Natural killer cell (primary cell): ENCODE data around the gene SLCO3A1. TPM values are rescaled to one million over a fixed set of nuclear protein-coding genes. Genes with fewer than 3 reads are reported as not detected.

ENCODE experiments used
- ATAC-seq, 3 donors: fragments of 150-1000 bp in 2 of 3; fragments of 200-7000 bp in 1 of 3; cut with Tn5 transposase; 1 replicate in 1 of 3; 2 replicates in 2 of 3; pipeline ENCODE4 v1.10.0; 2021; ENCODE audit warnings: mild to moderate bottlenecking in 2 of 3, moderate library complexity in 2 of 3
- DNase-seq, 2 donors: peaks; one replicate each; pipeline versions ENCODE4 v3.0.0 to v3.0.0-alpha.2; 2013 to 2021; ENCODE audit warnings: mixed read lengths in 1 of 2
- H3K27ac ChIP-seq: one replicate; pipeline ENCODE4 v1.5.1; 2013; ENCODE audit warnings: mild to moderate bottlenecking, low read length
- H3K27me3 ChIP-seq: one replicate; pipeline ENCODE4 v1.6.1; 2013; ENCODE audit warnings: low read length; ENCODE audit not compliant: control insufficient read depth, insufficient read depth
- H3K36me3 ChIP-seq: one replicate; pipeline ENCODE4 v1.6.1; 2013; ENCODE audit warnings: low read length; ENCODE audit not compliant: control insufficient read depth, insufficient read depth
- H3K4me1 ChIP-seq: one replicate; pipeline ENCODE4 v1.6.1; 2013; ENCODE audit warnings: low read length; ENCODE audit not compliant: control insufficient read depth, insufficient read depth
- H3K4me3 ChIP-seq: one replicate; pipeline ENCODE4 v1.5.1; 2013; ENCODE audit warnings: low read length
- H3K9me3 ChIP-seq: one replicate; pipeline ENCODE4 v1.6.1; 2013; ENCODE audit warnings: low read length; ENCODE audit not compliant: control insufficient read depth, insufficient read depth
- H3K27ac Mint-ChIP-seq, 2 donors: one replicate each; pipeline ENCODE4 v1.8.0; 2022; ENCODE audit warnings: mild to moderate bottlenecking in 2 of 2, mixed read lengths in 2 of 2, moderate library complexity in 1 of 2
- H3K27me3 Mint-ChIP-seq, 2 donors: one replicate each; pipeline ENCODE4 v1.8.0; 2022; ENCODE audit warnings: low read depth in 2 of 2, mixed read lengths in 2 of 2
- H3K36me3 Mint-ChIP-seq: one replicate; pipeline ENCODE4 v1.8.0; 2022; ENCODE audit warnings: mixed read lengths
- H3K4me1 Mint-ChIP-seq, 2 donors: one replicate each; pipeline ENCODE4 v1.8.0; 2022; ENCODE audit warnings: mixed read lengths in 2 of 2
- H3K4me3 Mint-ChIP-seq: one replicate; pipeline ENCODE4 v1.8.0; 2022; ENCODE audit warnings: mild to moderate bottlenecking, moderate library complexity, mixed read lengths
- H3K9me3 Mint-ChIP-seq, 2 donors: one replicate each; pipeline ENCODE4 v1.8.0; 2022; ENCODE audit warnings: mixed read lengths in 2 of 2
- CTCF ChIP-seq: fragments of 200-600 bp; IDR thresholded peaks from one replicate; pipeline ENCODE4 v1.8.0; 2022; ENCODE audit warnings: antibody characterized with exemption
- WGBS: methylation state at CpG from one replicate; pipeline ENCODE4 v1.1.7; 2013; ENCODE audit warnings: missing lambda C conversion rate; ENCODE audit not compliant: insufficient coverage; 5-methylcytosine and 5-hydroxymethylcytosine counted together
- intact Hi-C: fragments of 100-400 bp; cut with micrococcal nuclease; formaldehyde crosslinking; loops from one replicate; pipeline ENCODE4 v1.14.2; 2022
- total RNA-seq, 4 donors: library from RNA; stranded (reverse); fragments of 120-200 nt in 1 of 4; gene quantifications; one replicate each; pipeline versions ENCODE4 v1.2.3 to v1.2.4, GENCODE V29; 2013 to 2022

SLCO3A1 gene
- total RNA-seq, 3 donors from 2014 or later (not counting 1 experiment from before 2014, with no cell fraction given), result 48.5 to 73.5 (median 68.8) TPM

DNA sequence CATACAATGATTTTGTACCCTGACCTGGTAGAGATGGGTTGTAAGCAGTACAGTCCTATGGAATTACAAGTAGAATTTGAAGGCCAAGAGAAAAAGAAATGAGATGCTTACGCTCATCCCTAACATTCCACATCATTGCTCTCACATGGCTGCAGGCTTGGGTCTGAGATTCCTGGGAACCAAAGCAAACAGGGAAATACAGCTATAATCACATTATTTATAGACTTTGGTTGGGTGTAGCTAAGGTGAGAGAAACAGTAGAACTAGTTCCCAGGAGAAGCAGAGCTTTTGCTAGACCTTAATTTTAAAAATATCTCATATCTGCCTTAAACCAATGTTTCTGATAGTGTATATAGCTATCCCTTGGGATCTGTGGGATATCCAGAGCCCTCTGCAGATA is 51.4 kb downstream of the SLCO3A1 start:
- Mint-ChIP-seq H3K9me3 (peaks cover 6% of the 10 kb centered on the region in 2 donors), H3K27ac (no peak overlapping the region), H3K4me1 (peaks cover 48 to 57% of the 10 kb centered on the region in 2 donors), H3K27me3 (no peaks in the 10 kb centered on the region), H3K36me3 (peaks cover 9% of the 10 kb centered on the region), H3K4me3 (no peak overlapping the region)
- peaks cover 6% of the 10 kb centered on the region for H3K4me1 ChIP-seq
- intact Hi-C loops, result no loop called here
- no CpG with 5 or more reads among the region's 1 CpG for WGBS
- DNase-seq (no peak), ATAC-seq (no peak)
- H3K9me3 ChIP-seq, result peaks cover 8% of the 10 kb centered on the region
- TF ChIP-seq CTCF, result no peak
- no peaks in the 10 kb centered on the region for H3K27me3 ChIP-seq
- H3K27ac ChIP-seq, result no peak overlapping the region
- no peaks in the 10 kb centered on the region for H3K36me3 ChIP-seq
- no peak overlapping the region for H3K4me3 ChIP-seq

DNA sequence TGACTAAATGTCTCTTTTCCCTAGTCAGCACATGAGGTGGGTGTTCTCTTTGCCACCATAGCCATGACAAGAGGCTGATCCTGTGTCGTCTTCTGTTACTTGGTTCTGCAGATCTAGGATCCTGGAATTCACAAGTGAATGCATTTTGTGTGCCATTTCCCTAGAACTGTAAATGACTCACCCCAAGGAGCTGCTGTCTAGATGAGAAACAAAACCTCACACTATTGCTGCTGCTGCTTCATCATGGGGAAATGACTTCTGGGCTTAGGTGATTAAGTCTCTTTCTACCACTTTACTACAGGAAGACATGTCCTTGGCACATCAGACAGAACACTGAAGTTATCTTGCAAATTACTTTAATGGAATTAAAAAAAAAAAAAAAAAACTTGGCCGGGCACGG is 54.9 kb downstream of the SLCO3A1 start:
- Mint-ChIP-seq H3K4me3 (no peak overlapping the region), H3K9me3 (no peaks in the 10 kb centered on the region), H3K4me1 (peaks cover 70 to 74% of the 10 kb centered on the region in 2 donors), H3K27ac (peak overlapping the region; percentile 9 to 52), H3K36me3 (no peaks in the 10 kb centered on the region), H3K27me3 (no peaks in the 10 kb centered on the region)
- H3K27ac ChIP-seq, result no peak overlapping the region
- H3K27me3 ChIP-seq, result no peaks in the 10 kb centered on the region
- H3K4me3 ChIP-seq, result no peak overlapping the region
- no peaks in the 10 kb centered on the region for H3K9me3 ChIP-seq
- TF ChIP-seq CTCF, result no peak
- WGBS, result 85% methylated on average over 2 of the region's 3 CpGs
- no peaks in the 10 kb centered on the region for H3K36me3 ChIP-seq
- ATAC-seq, result no peak
- peaks cover 6% of the 10 kb centered on the region for H3K4me1 ChIP-seq
- DNase-seq, result no peak
- intact Hi-C loops, result no loop called here

GRCh38 chr15:91909111-91909510 is 55.6 kb downstream of the SLCO3A1 start:
- Mint-ChIP-seq H3K27ac (no peak overlapping the region), H3K4me3 (no peak overlapping the region), H3K9me3 (no peaks in the 10 kb centered on the region), H3K4me1 (peaks cover 70 to 74% of the 10 kb centered on the region in 2 donors), H3K36me3 (no peaks in the 10 kb centered on the region), H3K27me3 (no peaks in the 10 kb centered on the region)
- H3K9me3 ChIP-seq, result no peaks in the 10 kb centered on the region
- TF ChIP-seq CTCF, result no peak
- DNase-seq, result no peak
- H3K36me3 ChIP-seq, result no peaks in the 10 kb centered on the region
- no peak for ATAC-seq
- intact Hi-C loops, result no loop called here
- no peak overlapping the region for H3K4me3 ChIP-seq
- H3K27me3 ChIP-seq, result no peaks in the 10 kb centered on the region
- H3K27ac ChIP-seq, result no peak overlapping the region
- 93% methylated on average over 2 of the region's 2 CpGs for WGBS
- peaks cover 4% of the 10 kb centered on the region for H3K4me1 ChIP-seq

DNA sequence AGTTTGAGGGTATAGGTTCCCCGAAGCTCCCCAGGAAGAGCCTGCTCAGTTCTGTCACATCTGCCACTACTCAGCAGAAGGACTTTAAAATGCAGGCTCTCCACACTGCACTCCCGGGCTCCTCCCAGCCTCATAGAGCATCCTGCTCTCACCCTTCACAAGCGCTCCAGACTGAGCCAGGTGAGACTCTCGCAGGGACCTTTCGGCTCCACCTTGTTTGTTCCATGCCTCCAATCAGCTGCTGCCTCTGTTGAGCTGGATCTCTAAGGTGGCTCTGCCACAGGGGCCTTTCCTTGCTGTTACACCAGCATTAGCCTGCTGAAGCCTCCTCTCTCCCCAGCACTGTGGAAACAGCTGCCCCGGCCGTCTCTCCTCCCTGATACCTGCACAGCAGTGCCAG is 56.1 kb downstream of the SLCO3A1 start:
- peaks cover 67 to 72% of the 10 kb centered on the region in 2 donors for H3K4me1 Mint-ChIP-seq
- no peaks in the 10 kb centered on the region for H3K27me3 Mint-ChIP-seq
- Histone ChIP-seq H3K36me3 (no peaks in the 10 kb centered on the region), H3K4me3 (no peak overlapping the region), H3K9me3 (no peaks in the 10 kb centered on the region), H3K4me1 (no peaks in the 10 kb centered on the region), H3K27ac (no peak overlapping the region), H3K27me3 (no peaks in the 10 kb centered on the region)
- no peak for ATAC-seq
- no peaks in the 10 kb centered on the region for H3K36me3 Mint-ChIP-seq
- 90% methylated on average over 7 of the region's 7 CpGs for WGBS
- H3K9me3 Mint-ChIP-seq, result no peaks in the 10 kb centered on the region
- intact Hi-C loops, result no loop called here
- H3K27ac Mint-ChIP-seq, result peak overlapping the region in 1 of 2 donors; percentile 10
- H3K4me3 Mint-ChIP-seq, result no peak overlapping the region
- DNase-seq, result no peak
- TF ChIP-seq CTCF, result no peak
